HepG2 (cell line): ENCODE results near the gene UBE2O.

ENCODE experiments used
- CBX2 ChIP-seq, 2 experiments: fragments of 200-600 bp in 1 of 2; sonication (generic); formaldehyde crosslinking in 1 of 2; IDR thresholded peaks; 2 replicates each; pipeline versions ENCODE4 v1.7.0 to v1.8.1; 2018 to 2022; ENCODE audit warnings: low read depth in 2 of 2, low read length in 1 of 2, mild to moderate bottlenecking in 1 of 2, missing genetic modification reagents in 1 of 2
- CTCF ChIP-seq: sonication (generic); formaldehyde crosslinking; IDR thresholded peaks from 2 replicates; pipeline ENCODE4 v1.5.0; 2020; ENCODE audit warnings: mild to moderate bottlenecking, missing genetic modification reagents, moderate library complexity
- PRDM10 ChIP-seq: sonication (generic); formaldehyde crosslinking; IDR thresholded peaks from 2 replicates; pipeline ENCODE4 v1.4.0; 2020; ENCODE audit warnings: low read depth, missing genetic modification reagents
- TARDBP ChIP-seq: sonication (generic); formaldehyde crosslinking; IDR thresholded peaks from 2 replicates; pipeline ENCODE4 v1.8.0; 2022; ENCODE audit warnings: mild to moderate bottlenecking, missing genetic modification reagents

GRCh38 chr17:76500747-76501017 lies 47.7 kb upstream of the UBE2O start:
- TF ChIP-seq TARDBP (CRISPR knock-in tag) (no peak), CBX2 (IDR thresholded peaks at IDR 0.05; ENCODE audit: low read depth, low read length) (no peak), CBX2 (CRISPR knock-in tag; IDR thresholded peaks at IDR 0.05; ENCODE audit: low read depth) (no peak), CTCF (no peak), PRDM10 (CRISPR knock-in tag) (no peak)
